Right atrium auricular region (tissue), 2 donors: Measurements from ENCODE around the gene GRB10. TPM values are rescaled to one million over a fixed set of nuclear protein-coding genes. Genes with fewer than 3 reads are reported as not detected.

ENCODE experiments used
- DNase-seq: peaks from one replicate; pipeline ENCODE4 v3.0.0-alpha.2; 2019; ENCODE audit warnings: low spot score
- H3K27ac ChIP-seq, 2 donors: fragments of 200-600 bp; sonication (generic); 1 replicate in 1 of 2; 2 replicates in 1 of 2; pipeline ENCODE4 v1.5.1; 2016 to 2019
- H3K27me3 ChIP-seq, 2 donors: fragments of 200-600 bp; sonication (generic); one replicate each; pipeline versions ENCODE4 v1.5.1 to v1.6.0; 2017 to 2019
- H3K36me3 ChIP-seq: fragments of 200-600 bp; sonication (generic); one replicate; pipeline ENCODE4 v1.5.1; 2016
- H3K4me1 ChIP-seq, 2 donors: fragments of 200-600 bp; sonication (generic); one replicate each; pipeline versions ENCODE4 v1.5.1 to v1.6.0; 2017 to 2019
- H3K4me3 ChIP-seq, 2 donors: fragments of 200-600 bp; sonication (generic); 1 replicate in 1 of 2; 2 replicates in 1 of 2; pipeline ENCODE4 v1.5.1; 2017 to 2019; ENCODE audit warnings: mild to moderate bottlenecking in 1 of 2, moderate library complexity in 1 of 2
- H3K9me3 ChIP-seq, 2 donors: fragments of 200-600 bp; sonication (generic); one replicate each; pipeline ENCODE4 v1.5.1; 2019
- total RNA-seq, 2 donors: library from RNA; depleted of rRNA; stranded (reverse); fragments of >200 nt; gene quantifications; one replicate each; pipeline ENCODE4 v1.1.0, GENCODE V29; 2016
- TF ChIP-seq, protein P1 (sequence below), 2 donors: fragments of 200-600 bp; sonication (generic); IDR thresholded peaks; one replicate each; pipeline ENCODE4 v1.5.1; 2019; ENCODE audit warnings: antibody characterized with exemption in 2 of 2

Gene GRB10
- total RNA-seq, 2 donors from 2014 or later, result 36.5 to 39.0 TPM

DNA sequence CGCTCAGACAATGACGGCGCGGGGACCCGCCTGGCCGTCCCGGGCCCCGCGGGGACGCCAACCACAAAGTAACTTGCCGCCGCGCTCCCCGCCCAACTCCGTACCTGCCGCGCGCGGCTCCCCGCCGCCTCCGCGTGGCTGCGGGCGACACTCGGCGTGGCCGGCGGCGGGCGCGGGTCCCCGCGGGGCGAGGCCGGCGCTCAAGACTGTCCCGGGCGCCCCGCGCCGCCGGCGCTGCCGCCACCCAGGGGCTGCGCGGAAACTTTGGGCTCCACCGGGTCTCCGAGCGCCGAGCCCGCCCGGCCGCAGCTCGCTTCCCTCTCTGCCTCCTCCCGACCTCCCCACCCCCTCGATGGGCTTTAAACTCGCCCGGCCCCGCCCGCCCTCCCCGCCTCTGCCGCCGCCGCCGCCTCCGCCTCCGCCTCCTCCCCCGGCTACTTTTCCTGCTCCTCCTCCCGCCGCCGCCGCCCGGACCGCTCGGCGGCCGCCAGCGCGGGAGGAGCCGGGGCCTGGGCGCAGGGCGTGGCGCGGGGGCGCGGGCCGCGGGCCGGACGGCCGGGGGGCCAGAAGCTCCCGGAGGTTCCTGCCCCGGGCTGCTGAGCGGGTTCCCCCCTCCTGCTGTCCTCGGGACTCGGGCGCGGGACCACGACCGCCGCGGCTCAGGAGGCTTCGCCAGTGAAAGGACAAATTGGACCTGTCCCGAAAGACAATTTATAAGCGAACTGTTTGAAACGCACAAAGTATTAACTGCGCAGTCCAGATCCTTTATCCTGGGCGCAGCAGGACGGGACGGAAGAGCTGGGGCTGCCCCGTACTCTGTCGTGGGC is 10.6 kb upstream of the GRB10 start:
- TF ChIP-seq, protein P1, sequence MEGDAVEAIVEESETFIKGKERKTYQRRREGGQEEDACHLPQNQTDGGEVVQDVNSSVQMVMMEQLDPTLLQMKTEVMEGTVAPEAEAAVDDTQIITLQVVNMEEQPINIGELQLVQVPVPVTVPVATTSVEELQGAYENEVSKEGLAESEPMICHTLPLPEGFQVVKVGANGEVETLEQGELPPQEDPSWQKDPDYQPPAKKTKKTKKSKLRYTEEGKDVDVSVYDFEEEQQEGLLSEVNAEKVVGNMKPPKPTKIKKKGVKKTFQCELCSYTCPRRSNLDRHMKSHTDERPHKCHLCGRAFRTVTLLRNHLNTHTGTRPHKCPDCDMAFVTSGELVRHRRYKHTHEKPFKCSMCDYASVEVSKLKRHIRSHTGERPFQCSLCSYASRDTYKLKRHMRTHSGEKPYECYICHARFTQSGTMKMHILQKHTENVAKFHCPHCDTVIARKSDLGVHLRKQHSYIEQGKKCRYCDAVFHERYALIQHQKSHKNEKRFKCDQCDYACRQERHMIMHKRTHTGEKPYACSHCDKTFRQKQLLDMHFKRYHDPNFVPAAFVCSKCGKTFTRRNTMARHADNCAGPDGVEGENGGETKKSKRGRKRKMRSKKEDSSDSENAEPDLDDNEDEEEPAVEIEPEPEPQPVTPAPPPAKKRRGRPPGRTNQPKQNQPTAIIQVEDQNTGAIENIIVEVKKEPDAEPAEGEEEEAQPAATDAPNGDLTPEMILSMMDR (IDR thresholded peaks at IDR 0.05), result no peak
- no peaks in the 10 kb centered on the region for H3K27me3 ChIP-seq
- H3K36me3 ChIP-seq, result no peaks in the 10 kb centered on the region
- H3K27ac ChIP-seq, result peak overlapping the region; percentile 81 to 86
- no peaks in the 10 kb centered on the region for H3K9me3 ChIP-seq
- peak overlapping the region; percentile 56 for H3K4me3 ChIP-seq
- DNase-seq, result no peak
- H3K4me1 ChIP-seq, result peaks cover 0 to 32% of the 10 kb centered on the region in 2 donors

DNA sequence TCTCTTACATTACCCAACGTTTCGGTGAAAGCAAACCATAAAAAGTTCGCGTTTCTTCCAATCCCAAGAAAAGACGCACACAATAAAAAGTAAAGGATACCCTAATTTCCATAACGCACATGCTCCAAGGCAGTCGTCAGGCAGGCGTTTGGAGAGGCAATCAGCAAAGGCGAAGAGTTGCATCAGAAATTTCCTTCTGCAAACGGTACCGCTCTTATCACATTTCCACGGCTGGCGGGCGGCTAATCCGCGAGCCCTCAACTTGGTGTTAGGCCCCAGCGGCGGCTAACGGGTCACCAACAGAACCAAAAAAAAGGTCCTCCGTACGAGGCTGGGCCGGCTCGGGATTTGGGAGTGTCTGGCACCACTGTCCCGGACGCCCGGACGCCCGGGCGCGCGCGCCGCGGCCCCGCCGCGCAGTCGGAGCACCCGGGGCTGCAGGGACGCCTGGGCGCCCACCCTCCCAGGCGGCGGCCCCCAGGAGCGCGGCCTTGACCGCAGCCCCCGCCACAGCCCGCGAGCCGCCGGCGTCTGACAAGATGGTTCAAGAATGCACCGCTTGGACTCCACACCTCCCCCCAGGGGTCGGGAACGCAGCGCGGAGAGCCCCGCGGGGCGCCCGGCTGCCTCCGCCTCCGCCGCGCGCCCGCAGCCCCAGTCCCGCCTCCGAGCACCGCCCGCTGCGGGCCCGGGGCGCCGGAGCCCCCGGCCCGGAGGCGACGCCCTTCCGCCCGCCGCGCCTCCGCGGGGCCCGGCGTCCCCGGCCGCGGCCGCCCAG is 9.8 kb upstream of the GRB10 start:
- TF ChIP-seq, protein P1 (IDR thresholded peaks at IDR 0.05), result no peak
- Histone ChIP-seq H3K4me1 (peaks cover 0 to 35% of the 10 kb centered on the region in 2 donors), H3K36me3 (no peaks in the 10 kb centered on the region), H3K27me3 (no peaks in the 10 kb centered on the region), H3K9me3 (no peaks in the 10 kb centered on the region), H3K27ac (peak overlapping the region; percentile 81 to 86), H3K4me3 (peak overlapping the region; percentile 56)
- DNase-seq, result no peak

DNA sequence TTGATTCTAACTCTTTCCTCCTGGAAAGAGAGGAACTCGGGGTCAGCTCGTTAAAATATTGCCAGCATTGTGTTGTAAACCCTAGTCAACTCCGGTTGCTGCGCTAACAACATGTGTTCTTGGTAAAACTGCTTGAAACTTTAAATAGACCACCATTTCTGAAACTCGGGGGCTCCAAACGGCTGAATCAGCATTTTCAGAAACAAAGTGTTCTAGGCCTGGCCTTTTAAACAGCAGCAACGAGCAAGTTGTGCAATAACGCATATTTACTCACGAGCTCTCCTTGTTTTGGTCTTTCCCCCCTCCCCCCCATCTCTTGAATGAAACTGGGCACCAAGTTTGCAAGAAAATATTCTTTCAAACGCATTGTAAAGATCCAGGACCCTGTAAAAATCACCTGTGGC is 9.2 kb upstream of the GRB10 start:
- TF ChIP-seq, protein P1 (IDR thresholded peaks at IDR 0.05), result no peak
- no peak for DNase-seq
- H3K27ac ChIP-seq, result peak overlapping the region; percentile 81 to 86
- peaks cover 0 to 41% of the 10 kb centered on the region in 2 donors for H3K4me1 ChIP-seq
- peak overlapping the region; percentile 56 for H3K4me3 ChIP-seq
- no peaks in the 10 kb centered on the region for H3K36me3 ChIP-seq
- H3K9me3 ChIP-seq, result no peaks in the 10 kb centered on the region
- H3K27me3 ChIP-seq, result no peaks in the 10 kb centered on the region

DNA sequence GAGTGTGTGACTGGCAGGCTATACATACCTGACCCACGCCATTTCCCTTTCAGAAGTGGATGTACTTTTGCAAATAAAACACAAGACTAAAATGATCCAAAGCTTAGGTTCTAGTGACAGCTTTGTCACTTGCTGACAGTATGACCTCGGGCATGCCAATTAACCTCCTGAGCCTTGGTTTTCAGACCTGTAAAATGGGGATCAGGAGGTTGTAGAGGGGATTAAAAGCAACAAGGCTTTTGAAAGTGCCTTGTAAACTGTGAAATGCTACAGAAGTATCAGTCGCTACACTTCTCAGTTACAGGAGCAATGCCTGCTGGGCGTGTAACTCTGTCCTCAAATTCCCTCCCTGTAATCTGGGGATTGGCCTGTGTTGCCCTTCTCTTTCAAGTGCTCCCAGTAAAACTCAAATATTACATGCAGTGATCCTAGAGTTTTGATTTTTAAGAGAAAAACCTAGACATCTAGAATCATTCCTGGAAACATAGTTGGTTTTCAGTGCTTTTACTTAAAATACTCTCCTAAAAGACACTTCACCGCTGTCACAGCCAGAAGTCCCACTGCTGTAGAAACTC is 8.8 kb upstream of the GRB10 start:
- H3K4me1 ChIP-seq, result peaks cover 0 to 46% of the 10 kb centered on the region in 2 donors
- H3K9me3 ChIP-seq, result no peaks in the 10 kb centered on the region
- peak overlapping the region; percentile 81 to 86 for H3K27ac ChIP-seq
- no peaks in the 10 kb centered on the region for H3K36me3 ChIP-seq
- H3K27me3 ChIP-seq, result no peaks in the 10 kb centered on the region
- DNase-seq, result no peak
- H3K4me3 ChIP-seq, result peak overlapping the region; percentile 56
- TF ChIP-seq, protein P1 (IDR thresholded peaks at IDR 0.05), result no peak

DNA sequence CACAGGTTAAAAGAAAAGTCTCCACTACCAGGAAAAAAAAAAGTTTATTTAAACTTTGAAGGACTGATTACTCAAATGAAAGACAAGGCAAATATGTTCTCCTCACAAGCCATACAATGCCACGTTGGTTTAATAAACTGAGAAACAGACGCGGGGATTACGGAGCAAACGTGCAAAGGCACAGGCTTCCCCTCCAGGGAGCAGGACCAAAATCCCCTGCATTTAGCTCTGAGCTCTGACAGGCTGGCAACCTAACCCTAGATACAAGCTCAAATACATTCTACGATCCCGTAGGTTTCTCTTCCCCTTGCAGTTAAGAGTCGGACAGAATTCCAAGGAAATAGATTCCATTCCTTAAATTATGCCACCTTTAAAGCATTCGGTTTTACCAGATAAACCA is 7.7 kb upstream of the GRB10 start:
- no peaks in the 10 kb centered on the region for H3K9me3 ChIP-seq
- H3K4me3 ChIP-seq, result peak overlapping the region in 1 of 2 donors; percentile 56
- peaks cover 0 to 52% of the 10 kb centered on the region in 2 donors for H3K4me1 ChIP-seq
- H3K36me3 ChIP-seq, result no peaks in the 10 kb centered on the region
- no peaks in the 10 kb centered on the region for H3K27me3 ChIP-seq
- H3K27ac ChIP-seq, result peak overlapping the region; percentile 1 to 81
- TF ChIP-seq, protein P1 (IDR thresholded peaks at IDR 0.05), result no peak
- DNase-seq, result no peak
